Coronary artery (tissue), 2 donors: Measurements from ENCODE around the gene DGKH.
A peak's percentile ranks its signal among the peaks of the same experiment; 100 is the strongest.

Experiments used
- DNase-seq: peaks from one replicate; pipeline ENCODE4 v3.0.0-alpha.2; 2017; ENCODE audit warnings: low spot score
- H3K27ac ChIP-seq, 2 donors: fragments of 200-600 bp; sonication (generic); one replicate each; pipeline ENCODE4 v1.5.1; 2016 to 2019
- H3K4me3 ChIP-seq: fragments of 200-600 bp; sonication (generic); 2 replicates; pipeline ENCODE4 v1.5.1; 2016; ENCODE audit warnings: mild to moderate bottlenecking, moderate library complexity
- TF ChIP-seq, protein P1 (sequence below): fragments of 200-600 bp; sonication (generic); IDR thresholded peaks from one replicate; pipeline ENCODE4 v1.5.1; 2019; ENCODE audit warnings: antibody characterized with exemption

Gene DGKH

GRCh38 chr13:42048684-42049453 is 421 bp downstream of the DGKH start:
- H3K27ac ChIP-seq = peak overlapping the region; percentile 90 to 97
- TF ChIP-seq, protein P1, sequence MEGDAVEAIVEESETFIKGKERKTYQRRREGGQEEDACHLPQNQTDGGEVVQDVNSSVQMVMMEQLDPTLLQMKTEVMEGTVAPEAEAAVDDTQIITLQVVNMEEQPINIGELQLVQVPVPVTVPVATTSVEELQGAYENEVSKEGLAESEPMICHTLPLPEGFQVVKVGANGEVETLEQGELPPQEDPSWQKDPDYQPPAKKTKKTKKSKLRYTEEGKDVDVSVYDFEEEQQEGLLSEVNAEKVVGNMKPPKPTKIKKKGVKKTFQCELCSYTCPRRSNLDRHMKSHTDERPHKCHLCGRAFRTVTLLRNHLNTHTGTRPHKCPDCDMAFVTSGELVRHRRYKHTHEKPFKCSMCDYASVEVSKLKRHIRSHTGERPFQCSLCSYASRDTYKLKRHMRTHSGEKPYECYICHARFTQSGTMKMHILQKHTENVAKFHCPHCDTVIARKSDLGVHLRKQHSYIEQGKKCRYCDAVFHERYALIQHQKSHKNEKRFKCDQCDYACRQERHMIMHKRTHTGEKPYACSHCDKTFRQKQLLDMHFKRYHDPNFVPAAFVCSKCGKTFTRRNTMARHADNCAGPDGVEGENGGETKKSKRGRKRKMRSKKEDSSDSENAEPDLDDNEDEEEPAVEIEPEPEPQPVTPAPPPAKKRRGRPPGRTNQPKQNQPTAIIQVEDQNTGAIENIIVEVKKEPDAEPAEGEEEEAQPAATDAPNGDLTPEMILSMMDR = peak; percentile 8
- H3K4me3 ChIP-seq = peak overlapping the region; percentile 83
- DNase-seq = peak; percentile 91

GRCh38 chr13:42049454-42049813 is 986 bp downstream of the DGKH start:
- DNase-seq = no peak
- Histone ChIP-seq H3K27ac (peak overlapping the region; percentile 90 to 97), H3K4me3 (peak overlapping the region; percentile 83)
- TF ChIP-seq, protein P1 = no peak

DNA sequence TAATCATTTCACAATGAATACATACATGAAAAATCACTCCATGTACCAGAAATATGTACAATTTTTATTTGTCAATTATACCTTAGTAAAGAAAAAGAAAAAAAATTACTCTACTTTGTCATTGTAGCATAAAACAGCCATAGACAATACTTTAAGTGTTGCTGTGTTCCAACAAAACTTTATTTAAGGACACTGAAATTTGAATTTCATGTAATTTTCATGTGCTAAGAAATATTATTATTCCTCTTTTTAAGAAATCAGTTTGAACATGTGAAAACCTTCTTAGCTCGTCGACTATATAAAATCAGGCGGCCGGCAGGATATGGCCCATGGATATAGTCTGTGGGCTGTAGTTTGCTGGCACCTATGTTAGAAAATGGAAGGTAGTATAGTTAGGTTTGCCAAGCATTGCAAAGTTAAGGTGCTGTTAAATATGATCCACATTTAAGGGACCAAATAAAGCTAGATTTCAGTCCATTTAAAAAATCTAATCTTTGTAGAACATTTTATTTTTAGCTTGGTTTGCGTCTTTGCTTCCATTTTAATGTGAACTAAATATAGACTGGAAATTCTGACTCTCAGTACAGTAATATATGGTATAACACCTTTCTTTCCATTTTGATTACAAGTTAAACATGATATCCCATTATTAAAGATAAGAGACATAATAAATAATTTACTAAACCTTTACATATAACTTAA is 6.5 kb downstream of the DGKH start:
- H3K4me3 ChIP-seq = no peak overlapping the region
- peak overlapping the region; percentile 11 to 52 for H3K27ac ChIP-seq
- TF ChIP-seq, protein P1 = no peak
- DNase-seq = no peak

DNA sequence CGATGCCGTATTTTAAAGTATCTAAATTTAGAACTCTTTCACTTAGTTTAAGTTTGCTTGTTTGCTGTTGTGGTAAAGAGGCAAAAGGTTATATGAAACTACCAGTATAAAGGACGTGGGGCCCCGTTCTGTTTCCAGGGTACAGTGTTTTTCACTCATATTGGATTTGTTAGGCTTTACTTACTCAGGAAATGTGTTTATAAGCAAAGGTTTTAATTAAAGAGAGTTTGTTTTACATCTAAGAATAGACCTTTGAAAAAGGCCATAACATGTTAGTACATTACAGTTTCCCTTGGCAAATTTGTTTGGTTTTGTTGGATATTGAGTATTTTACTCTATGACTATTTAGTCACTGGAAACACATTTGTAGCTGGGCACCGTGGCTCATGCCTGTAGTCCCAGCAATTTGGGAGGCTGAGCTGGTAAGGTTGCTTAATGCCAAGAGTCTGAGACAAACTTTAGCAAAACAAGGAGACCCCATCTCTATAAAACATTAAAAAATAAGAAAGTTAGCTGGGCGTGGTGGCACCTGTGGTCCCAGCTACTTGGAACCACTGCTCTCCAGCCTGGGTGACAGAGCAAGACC is 7.1 kb downstream of the DGKH start:
- peak overlapping the region; percentile 21 for H3K4me3 ChIP-seq

GRCh38 chr13:42056146-42056545 is 7.7 kb downstream of the DGKH start:
- TF ChIP-seq, protein P1 = no peak
- no peak for DNase-seq
- Histone ChIP-seq H3K4me3 (peak overlapping the region; percentile 21), H3K27ac (peak overlapping the region in 1 of 2 donors; percentile 11)

More for the DNA sequence above, 7.1 kb downstream of the DGKH start:
- TF ChIP-seq, protein P1 = no peak
- peak overlapping the region; percentile 11 to 52 for H3K27ac ChIP-seq
- no peak for DNase-seq

DNA sequence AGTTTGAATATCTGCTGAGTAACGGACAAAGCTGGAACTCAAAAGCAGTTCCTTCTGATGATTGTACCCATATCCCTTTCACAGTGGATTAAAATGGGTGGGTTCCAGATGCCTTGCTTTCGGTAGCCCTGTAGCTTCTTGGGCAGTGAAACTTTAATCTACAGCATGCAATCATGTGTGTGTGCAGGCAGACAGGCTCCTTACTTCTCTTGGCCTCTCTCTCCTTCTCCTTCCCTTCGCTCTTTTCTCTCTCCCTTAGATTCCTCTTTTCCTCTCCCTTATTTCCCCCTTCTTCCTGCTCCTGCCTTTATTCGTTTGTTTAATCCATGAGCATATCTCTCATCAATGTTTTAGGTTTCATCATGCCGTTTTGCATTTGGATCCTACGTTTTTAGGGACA is 8.1 kb downstream of the DGKH start:
- no peak for DNase-seq
- Histone ChIP-seq H3K4me3 (peak overlapping the region; percentile 1), H3K27ac (peak overlapping the region in 1 of 2 donors; percentile 11)
- TF ChIP-seq, protein P1 = no peak
